Amniotic stem cell (primary cell): ENCODE measurements around the gene PRR5.
A peak's percentile ranks its signal among the peaks of the same experiment; 100 is the strongest.

Experiments used
- DNase-seq: peaks from one replicate; lab custom pipeline; 2025; lab: John Stamatoyannopoulos, UW

Gene PRR5

DNA sequence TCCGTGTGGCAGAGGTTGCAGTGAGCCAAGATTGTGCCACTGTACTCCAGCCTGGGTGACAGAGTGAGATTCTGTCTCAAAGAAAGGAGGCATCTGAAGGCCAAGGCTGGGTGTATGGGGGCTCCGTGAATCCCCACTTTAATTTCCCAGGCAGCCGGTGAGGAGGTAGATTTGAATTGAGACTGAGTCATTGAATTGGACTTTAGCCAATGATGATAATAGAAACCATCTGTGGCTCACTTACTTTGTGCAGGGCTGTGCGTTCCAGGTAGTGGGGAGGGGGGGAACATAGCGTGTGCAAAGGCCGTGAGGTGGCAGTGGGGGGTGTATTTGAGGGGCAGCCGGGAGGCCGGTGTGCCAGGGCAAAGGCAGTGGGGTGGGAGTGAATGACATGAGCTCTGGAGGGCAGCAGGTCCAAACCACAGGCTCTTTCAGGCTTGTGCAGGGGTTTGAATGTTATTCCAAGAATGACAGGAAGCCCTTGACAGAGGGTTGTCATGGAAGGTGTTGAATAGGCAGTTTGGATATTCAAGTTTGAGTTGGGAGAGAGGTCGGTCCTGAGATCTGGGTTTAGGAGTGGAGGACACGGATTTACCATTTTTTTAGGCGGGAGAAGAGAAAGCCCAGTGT, 56.5 kb downstream of the PRR5 start:
- DNase-seq, result peak; percentile 44

DNA sequence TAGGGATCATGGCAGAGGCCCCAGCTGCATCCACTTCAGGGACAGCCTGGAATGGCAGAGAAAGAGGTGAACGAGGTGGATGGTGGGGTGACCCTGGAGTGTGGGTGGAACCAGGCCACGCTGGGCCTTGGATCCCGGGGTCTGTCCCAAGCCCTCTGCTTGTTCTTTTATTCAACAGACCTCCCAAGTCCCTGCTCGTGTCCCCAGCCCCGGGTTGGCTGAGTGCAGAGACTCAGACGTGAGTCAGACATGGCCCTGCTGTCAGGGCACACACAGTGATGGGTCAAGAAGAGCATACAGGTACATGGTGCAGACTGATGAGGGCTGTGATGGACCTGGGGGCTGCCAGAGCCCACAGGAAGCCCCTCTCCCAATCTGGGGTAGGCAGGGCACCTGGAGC, 57.0 kb downstream of the PRR5 start:
- no peak for DNase-seq

GRCh38 chr22:44759430-44760310, 57.7 kb downstream of the PRR5 start:
- DNase-seq, result no peak

DNA sequence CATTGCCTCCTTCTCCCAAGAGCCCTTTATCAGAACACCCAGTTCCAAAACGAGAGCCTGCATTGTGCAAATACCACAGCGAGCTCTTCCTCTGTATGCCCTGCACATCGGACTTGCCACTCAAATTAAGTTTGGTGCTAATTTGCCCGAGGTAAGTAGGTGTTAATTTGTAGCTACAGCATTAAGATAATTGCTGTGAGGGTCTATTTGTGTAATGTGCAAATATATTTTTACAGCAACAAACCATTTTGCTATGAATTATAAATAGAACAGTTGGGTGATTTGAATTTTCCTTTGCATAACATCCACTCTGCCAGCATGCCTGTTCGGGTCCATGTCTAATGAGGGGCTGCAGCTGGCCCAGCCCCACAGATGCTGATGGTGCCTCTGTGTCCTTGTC, 58.5 kb downstream of the PRR5 start:
- no peak for DNase-seq

DNA sequence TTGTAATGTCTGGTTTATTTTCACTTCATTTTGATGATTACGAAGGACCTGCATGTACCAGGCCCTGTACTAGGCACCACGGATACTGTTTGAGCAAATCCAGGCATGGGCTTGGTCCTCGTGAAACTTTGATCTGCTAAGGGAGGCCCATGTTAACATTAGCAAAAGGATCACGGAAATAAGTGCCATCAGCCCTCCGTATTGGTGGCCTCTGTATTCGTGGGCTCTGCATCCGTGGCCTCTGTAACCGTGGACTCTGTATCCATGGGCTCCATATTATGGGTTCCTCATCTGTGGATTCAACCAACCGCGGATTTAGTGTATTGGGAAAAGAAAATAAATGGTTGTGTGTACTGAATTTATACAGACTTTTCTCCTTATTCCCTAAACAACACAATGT, 59.0 kb downstream of the PRR5 start:
- DNase-seq, result no peak

GRCh38 chr22:44764373-44764772, 62.4 kb downstream of the PRR5 start:
- DNase-seq, result no peak

DNA sequence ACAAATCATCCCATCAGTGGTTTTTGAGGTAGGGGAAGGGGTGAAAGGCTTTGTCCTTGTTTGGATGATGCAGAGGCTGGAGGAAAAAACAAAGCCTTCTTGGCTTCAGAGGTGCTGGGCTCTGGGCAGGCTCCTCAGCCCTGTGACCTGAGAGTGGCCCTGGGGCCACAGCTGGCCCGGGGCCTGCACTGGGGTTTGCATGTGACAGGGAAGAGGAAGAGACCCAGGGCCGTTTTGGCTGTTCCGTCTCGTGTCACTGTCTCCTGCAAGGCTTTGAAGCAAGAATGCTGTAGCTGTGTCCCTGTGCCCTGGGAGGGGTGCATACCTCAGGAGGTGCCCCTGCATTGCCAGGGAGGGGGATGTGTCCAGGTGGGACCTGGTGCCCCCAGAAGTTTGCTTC, 63.0 kb downstream of the PRR5 start:
- no peak for DNase-seq

GRCh38 chr22:44765571-44766285, 63.7 kb downstream of the PRR5 start:
- no peak for DNase-seq

DNA sequence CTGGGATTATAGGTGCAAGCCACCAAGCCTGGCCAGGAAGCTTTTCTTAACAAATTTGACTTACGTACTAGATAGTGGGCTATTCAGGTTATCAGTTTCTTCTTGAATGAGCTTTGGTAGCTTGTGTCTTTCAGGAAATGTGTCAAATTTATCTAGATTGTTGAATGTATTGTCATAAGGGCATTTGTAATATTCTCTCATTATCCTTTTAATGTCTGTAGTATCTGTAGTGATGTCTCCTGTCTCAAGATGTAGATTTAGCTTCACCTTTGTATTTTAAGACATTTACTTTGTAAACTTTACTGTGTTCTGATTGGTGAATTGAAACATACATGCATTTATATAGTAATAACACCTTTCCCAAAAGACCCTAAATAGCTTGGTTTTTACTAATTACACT, 71.1 kb downstream of the PRR5 start:
- no peak for DNase-seq

DNA sequence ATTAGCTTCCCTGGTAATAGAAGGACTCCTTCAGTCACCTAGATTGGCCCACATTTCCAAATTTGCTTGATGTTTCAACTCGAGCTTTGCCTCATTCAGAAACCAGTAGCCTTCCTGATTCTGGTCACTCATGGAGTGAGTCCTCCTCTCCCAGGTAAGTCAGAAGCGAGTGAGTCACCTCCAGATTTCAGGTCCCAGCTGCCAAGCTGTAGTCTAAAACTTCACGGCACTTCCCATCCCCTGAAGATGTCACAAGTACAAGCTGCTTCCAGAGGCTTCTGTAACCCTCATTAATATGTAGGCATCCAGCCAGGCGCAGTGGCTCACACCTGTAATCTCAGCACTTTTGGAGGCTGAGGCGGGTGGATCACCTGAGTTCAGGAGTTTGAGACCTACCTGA, 73.9 kb downstream of the PRR5 start:
- no peak for DNase-seq

GRCh38 chr22:44776605-44777363, 74.8 kb downstream of the PRR5 start:
- DNase-seq, result no peak

DNA sequence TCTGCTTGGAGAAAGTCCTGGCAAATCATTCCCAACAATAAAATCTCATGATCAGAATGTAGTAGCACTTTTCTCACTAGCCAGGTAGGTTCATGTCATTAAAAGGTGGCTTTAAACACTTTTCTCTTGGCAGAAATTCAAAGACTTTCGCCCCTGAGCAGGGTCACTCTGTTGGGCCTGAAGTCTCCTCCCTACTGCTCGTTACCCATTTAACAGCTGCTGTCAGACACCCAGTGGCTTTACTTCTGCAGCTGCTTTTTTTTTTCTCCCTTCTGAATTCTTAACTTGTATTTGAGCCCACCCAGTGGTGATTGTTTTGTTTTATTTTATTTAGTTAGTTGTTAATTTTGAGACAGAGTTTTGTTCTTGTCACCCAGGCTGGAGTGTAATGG, 75.4 kb downstream of the PRR5 start:
- no peak for DNase-seq

DNA sequence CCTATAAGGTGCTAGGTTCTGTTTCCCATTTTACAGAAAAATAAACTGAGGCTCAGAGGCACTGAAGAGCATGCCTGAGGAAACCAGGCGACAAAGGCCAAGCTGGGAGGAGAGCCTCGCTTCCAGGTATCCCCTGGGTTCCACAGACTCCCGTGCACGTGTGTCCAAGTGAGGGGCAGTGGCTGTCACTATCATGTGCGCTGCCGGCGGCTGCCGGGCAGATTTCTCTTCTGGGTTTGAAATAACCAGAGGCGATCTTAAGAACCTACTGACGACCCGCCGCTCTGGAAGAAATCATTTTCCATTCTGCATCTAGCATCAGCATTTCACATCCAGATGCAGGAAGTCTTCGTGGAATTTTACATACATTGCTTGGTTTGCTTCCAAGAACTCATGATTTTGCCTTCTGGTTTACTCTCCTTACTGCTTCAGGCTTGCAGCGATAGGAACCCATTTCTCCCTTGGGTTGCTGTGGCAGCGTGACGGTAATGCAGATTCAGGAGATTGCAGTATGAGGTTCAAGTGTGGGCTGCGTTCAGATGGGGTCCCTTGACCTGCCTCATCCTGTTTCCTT, 79.0 kb downstream of the PRR5 start:
- no peak for DNase-seq

DNA sequence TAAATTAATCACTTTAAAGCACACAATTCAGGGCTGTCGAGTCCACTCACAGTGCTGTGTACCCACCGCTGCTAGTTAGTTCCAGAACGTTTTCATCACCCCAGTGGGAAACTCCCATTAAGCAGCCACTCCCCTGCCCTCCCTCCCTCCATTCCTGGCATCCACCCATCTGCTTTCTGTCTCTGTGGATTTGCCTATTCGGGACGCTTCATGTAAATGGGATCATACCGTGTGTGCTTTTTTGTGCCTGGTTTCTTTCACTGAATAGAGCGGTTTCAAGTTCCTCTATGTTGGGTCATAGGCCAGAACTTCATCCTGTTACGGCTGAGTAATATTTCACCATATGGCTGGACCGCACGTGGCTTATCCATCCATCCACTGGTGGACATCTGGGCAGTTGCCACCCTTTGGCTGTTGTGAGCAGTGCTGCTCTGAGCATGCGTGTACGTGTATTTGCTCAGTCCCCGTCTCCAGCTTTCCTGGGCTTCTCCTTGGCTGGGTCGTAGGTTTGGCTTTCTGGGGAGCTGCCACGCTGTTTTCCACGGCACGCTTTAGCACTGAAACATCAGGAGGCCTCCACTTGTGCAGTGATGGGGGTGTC, 80.5 kb downstream of the PRR5 start:
- DNase-seq, result no peak

DNA sequence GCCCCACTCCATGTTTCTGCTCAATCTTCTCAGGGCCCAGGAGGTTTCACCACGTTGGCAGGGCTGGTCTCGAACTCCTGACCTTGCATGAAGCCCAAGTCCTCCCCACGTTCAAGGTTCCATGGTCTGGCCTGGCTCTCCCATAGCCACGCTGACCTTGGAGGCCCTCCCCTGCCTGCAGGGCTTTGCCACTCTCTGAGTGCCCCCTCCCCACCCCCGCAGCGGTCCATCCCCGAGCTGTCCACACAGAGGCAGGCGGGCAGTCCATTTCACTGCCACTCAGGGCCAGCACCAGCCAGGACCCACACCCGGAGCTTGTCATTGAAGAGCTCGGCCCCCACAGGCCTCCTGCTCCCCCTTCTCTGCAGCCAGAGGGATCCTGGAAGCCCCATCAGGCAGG, 81.1 kb downstream of the PRR5 start:
- DNase-seq, result no peak

DNA sequence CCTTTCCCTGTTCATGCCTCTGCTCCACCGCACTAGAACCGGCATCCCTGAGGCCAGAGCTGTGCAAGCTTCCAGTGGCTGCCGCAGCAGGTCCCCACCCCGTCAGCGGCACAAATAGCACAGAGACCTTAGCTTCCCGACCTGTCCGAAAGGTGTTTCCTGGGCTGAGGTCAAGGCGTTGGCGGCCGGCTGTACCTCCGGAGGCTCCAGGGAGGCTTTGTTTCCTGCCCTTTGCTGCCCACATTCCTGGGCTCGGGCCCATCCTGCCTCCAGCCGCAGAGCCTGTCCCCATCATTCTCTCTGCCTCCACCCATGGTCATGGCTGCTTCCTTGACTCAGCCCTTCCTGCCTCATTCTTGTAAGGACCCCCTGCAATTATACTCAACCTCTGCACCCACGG, 81.6 kb downstream of the PRR5 start:
- no peak for DNase-seq

GRCh38 chr22:44786136-44786535, 84.1 kb downstream of the PRR5 start:
- DNase-seq, result no peak

- DNase-seq, result no peak
Observed at GRCh38 chr22:44786610-44787009, 84.6 kb downstream of the PRR5 start.
